Activated CD4-positive, alpha-beta memory T cell treated with anti-CD3 and anti-CD28 coated beads for 36 hours (primary cell): ENCODE data around the gene HIPK1. TPM values are rescaled to one million over a fixed set of nuclear protein-coding genes. Genes with fewer than 3 reads are reported as not detected.

Experiments
- CTCF ChIA-PET: fragments of 350-600 bp; sonication (Branson Sonifier 250); formaldehyde crosslinking; loops from one replicate; lab custom pipeline; 2021; ENCODE audit warnings: antibody characterized with exemption, inconsistent platforms; lab: Charles Lee
- POLR2A ChIA-PET: fragments of 350-600 bp; sonication (Branson Sonifier 250); formaldehyde crosslinking; loops from one replicate; lab custom pipeline; 2021; ENCODE audit warnings: antibody characterized with exemption; lab: Charles Lee
- DNase-seq: peaks from one replicate; pipeline ENCODE4 v3.0.0-alpha.2; 2020
- H3K27ac Mint-ChIP-seq: one replicate; pipeline ENCODE4 v1.8.0; 2021; ENCODE audit warnings: mixed read lengths
- H3K27me3 Mint-ChIP-seq: one replicate; pipeline ENCODE4 v1.8.0; 2021; ENCODE audit warnings: mixed read lengths
- H3K36me3 Mint-ChIP-seq: one replicate; pipeline ENCODE4 v1.8.0; 2021; ENCODE audit warnings: mixed read lengths
- H3K4me1 Mint-ChIP-seq: one replicate; pipeline ENCODE4 v1.8.0; 2021; ENCODE audit warnings: low read depth, mixed read lengths
- H3K4me3 Mint-ChIP-seq: one replicate; pipeline ENCODE4 v1.8.0; 2021; ENCODE audit warnings: mild to moderate bottlenecking, mixed read lengths
- H3K9me3 Mint-ChIP-seq: one replicate; pipeline ENCODE4 v1.8.0; 2021; ENCODE audit warnings: mixed read lengths
- intact Hi-C: fragments of 100-400 bp; cut with micrococcal nuclease; formaldehyde crosslinking; loops from one replicate; pipeline ENCODE4 v1.15.1; 2023
- total RNA-seq, 2 experiments: library from RNA; stranded (reverse); gene quantifications; one replicate each; pipeline ENCODE4 v1.2.3, GENCODE V29; 2021

Gene HIPK1
- total RNA-seq, 2 experiments from 2014 or later: 55.3 to 55.7 TPM

DNA sequence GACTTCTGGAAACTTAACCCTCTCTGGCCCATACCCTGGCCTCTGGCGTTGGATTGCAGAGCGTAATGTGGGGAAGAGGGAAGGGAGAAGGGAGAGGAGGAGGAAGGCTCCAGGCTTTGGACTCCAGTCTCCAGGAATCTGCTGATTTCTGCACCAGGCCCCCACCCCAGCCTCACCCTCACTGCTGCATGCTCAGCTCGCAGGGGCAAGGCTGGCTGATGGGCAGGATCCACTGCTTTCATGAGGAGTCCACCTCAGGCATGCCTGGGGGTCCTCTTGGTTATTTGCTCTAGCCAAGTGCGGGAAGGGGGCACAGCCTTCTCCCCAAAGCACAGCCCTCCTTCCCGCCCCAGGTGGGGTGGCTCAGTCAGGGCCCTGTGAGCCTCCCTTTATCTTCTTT lies 53.8 kb downstream of the HIPK1 start:
- Mint-ChIP-seq H3K4me1 (peaks cover 10% of the 10 kb centered on the region), H3K27me3 (no peaks in the 10 kb centered on the region), H3K27ac (no peak overlapping the region), H3K4me3 (no peak overlapping the region), H3K9me3 (no peaks in the 10 kb centered on the region), H3K36me3 (peaks cover 4% of the 10 kb centered on the region)
- CTCF ChIA-PET: interaction anchor here (2.8 kb wide), 1 partner anchor 300 kb away, joined by 11 read pairs; no protein-coding TSS in a partner anchor
- POLR2A ChIA-PET: no interaction called here
- intact Hi-C loops: no loop called here
- DNase-seq: no peak

DNA sequence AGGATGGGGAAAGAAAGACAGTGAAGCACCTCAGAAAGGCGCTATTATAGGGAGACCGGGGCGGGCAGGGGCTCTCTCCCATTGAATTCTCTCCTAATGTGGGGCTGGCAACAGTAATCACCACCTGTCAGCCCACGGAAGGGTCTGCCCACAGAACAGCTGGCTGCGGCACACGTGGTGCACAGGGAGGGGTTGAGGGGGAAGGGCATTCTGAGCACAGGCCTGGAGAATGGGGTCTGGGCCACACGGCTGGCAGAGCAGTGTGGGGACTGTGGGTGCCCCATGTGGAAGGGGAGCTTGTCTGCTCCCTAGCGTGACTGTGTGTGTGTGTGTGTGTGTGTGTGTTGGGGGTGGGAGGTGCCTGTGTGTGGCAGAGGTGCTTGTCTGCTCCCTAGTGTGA lies 54.3 kb downstream of the HIPK1 start:
- Mint-ChIP-seq H3K4me1 (peaks cover 6% of the 10 kb centered on the region), H3K36me3 (peaks cover 4% of the 10 kb centered on the region), H3K27ac (no peak overlapping the region), H3K9me3 (no peaks in the 10 kb centered on the region), H3K4me3 (no peak overlapping the region), H3K27me3 (no peaks in the 10 kb centered on the region)
- POLR2A ChIA-PET: no interaction called here
- CTCF ChIA-PET: interaction anchor here (2.8 kb wide), 1 partner anchor 299 kb away, joined by 11 read pairs; no protein-coding TSS in a partner anchor
- intact Hi-C loops: no loop called here
- DNase-seq: no peak

DNA sequence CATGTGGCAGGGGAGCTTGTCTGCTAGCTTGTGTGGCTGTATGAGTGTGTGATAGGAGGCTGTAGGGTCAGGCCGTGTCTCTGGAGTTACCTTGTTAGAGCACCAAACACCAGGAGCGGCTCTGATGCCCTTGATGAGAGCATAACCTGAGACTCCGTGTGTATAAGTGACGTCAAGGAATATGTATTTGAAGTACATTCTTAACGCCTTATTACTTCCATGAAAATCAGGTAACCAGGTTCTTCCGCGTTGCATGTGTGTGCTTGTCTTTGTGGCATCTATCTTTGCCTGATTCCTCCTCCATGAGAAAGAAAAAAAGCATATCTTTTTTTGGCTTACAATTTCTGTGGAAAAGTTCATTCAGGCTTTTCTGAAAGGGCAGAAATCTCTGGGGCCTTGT lies 54.7 kb downstream of the HIPK1 start:
- intact Hi-C loops: no loop called here
- H3K27ac Mint-ChIP-seq: no peak overlapping the region
- H3K36me3 Mint-ChIP-seq: peaks cover 4% of the 10 kb centered on the region
- H3K4me1 Mint-ChIP-seq: peaks cover 1% of the 10 kb centered on the region
- ChIA-PET CTCF (interaction anchor here (2.8 kb wide), 1 partner anchor 299 kb away, joined by 11 read pairs; no protein-coding TSS in a partner anchor), POLR2A (no interaction called here)
- no peak for DNase-seq
- H3K4me3 Mint-ChIP-seq: no peak overlapping the region
- H3K9me3 Mint-ChIP-seq: no peaks in the 10 kb centered on the region
- H3K27me3 Mint-ChIP-seq: no peaks in the 10 kb centered on the region

DNA sequence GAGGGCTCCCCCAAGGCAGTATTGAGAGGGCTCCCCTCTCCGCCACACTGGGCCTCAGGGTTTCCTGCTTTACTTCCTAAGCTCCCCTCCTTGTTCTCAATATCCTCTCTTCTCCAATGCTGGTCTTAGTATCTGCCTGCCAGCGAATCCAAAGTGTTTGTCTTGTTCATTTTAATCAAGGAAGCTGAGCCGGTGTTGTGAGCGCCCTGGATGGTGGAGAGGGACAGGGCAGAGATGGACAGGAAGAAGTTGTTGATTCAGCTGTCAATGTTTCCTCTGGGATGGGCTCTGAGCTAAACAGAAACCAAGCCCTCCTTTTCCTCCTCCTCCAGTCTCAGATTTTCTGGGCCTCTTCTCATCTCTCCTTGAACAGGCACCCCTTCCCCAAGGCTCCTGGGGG lies 55.6 kb downstream of the HIPK1 start:
- no peaks in the 10 kb centered on the region for H3K9me3 Mint-ChIP-seq
- no peak for DNase-seq
- POLR2A ChIA-PET: no interaction called here
- no peak overlapping the region for H3K27ac Mint-ChIP-seq
- H3K27me3 Mint-ChIP-seq: no peaks in the 10 kb centered on the region
- H3K4me1 Mint-ChIP-seq: no peaks in the 10 kb centered on the region
- CTCF ChIA-PET: interaction anchor here (2.8 kb wide), 1 partner anchor 298 kb away, joined by 11 read pairs; no protein-coding TSS in a partner anchor
- H3K4me3 Mint-ChIP-seq: no peak overlapping the region
- peaks cover 4% of the 10 kb centered on the region for H3K36me3 Mint-ChIP-seq
- intact Hi-C loops: no loop called here

DNA sequence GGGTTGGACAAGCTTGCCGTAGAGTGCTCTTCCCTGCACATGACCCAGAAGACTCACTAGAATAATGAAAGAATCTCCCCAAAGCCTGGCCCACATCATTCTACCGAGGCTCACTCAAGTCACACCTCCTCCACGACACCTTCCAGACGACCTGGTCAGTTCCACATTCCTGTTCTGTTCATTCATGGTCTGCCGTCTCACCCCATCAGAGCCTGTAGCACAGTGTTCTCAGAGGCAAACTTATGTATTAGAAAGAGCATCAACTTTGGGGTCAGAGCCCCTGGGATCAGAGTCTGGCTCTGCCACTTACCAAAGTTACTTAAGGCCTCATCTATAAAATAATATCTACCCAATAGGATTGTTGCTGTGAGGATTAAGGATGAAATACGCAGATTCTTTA lies 57.7 kb downstream of the HIPK1 start:
- Mint-ChIP-seq H3K4me1 (no peaks in the 10 kb centered on the region), H3K9me3 (no peaks in the 10 kb centered on the region), H3K36me3 (no peaks in the 10 kb centered on the region), H3K27ac (no peak overlapping the region), H3K4me3 (no peak overlapping the region), H3K27me3 (no peaks in the 10 kb centered on the region)
- intact Hi-C loops: no loop called here
- no peak for DNase-seq
- CTCF ChIA-PET: interaction anchor here (0.8 kb wide), 1 partner anchor 14 kb away, joined by 3 read pairs; no protein-coding TSS in a partner anchor
- POLR2A ChIA-PET: no interaction called here

DNA sequence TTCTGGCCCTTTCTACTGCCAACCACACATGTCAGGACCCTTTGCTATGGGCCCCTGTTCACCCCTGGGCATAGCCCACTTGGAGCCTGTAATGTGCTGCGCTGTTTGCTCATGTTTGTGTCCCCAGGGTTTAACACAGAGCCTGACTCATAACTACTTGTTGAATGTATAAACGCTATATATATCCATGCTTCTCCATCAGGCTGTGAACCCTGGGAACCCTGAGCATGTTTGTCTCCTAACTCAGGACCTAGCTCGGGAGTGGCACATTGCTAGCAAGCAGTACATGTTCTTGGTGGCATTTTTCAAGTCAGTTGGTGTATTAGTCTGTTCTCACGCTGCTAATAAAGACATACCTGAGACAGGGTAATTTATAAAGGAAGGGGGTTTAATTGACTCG lies 58.1 kb downstream of the HIPK1 start:
- Mint-ChIP-seq H3K27me3 (no peaks in the 10 kb centered on the region), H3K9me3 (no peaks in the 10 kb centered on the region), H3K27ac (no peak overlapping the region), H3K36me3 (no peaks in the 10 kb centered on the region), H3K4me3 (no peak overlapping the region), H3K4me1 (no peaks in the 10 kb centered on the region)
- DNase-seq: no peak
- ChIA-PET POLR2A (no interaction called here), CTCF (no interaction called here)
- intact Hi-C loops: no loop called here

DNA sequence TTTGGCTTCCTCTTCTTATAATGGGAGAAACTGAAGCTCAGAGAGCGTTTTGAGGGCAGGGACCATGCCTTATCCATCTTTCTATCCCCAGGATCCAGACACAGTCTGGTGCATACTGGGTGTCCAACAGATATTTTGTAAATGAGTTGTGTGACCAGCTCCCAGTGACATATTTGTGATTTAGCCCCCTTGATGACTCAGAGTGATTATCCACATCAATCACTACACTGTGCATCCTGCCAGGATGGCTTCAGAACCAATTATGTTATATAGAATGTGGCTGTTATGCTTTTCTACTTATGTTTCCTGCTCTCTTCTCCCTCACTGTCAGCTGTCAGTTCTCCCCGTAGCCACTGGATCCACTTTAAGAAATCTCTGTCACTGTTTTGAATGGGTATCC lies 61.4 kb downstream of the HIPK1 start:
- Mint-ChIP-seq H3K4me1 (no peaks in the 10 kb centered on the region), H3K27ac (no peak overlapping the region)
- DNase-seq: no peak

DNA sequence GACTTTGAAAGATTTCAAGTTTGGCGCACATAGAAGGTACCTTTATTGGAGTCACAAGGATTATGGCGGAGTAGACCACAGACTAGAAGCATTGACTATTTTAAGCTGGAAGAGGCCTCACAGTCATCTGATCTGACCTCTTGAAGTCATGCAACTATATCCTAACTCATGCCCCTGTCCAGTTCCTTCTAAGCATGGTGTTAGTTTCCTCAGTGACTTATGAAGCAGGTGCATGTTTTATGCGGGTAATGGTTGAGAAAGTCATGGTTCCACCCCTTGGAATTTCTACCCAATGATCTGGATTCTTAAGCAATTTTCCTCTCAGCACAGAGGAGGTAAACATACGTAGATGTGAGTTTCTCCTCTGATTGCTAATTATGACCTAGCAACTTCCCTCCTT lies 61.8 kb downstream of the HIPK1 start:
- Mint-ChIP-seq H3K4me3 (no peak overlapping the region), H3K4me1 (no peaks in the 10 kb centered on the region), H3K36me3 (peaks cover 8% of the 10 kb centered on the region), H3K27ac (no peak overlapping the region), H3K9me3 (peaks cover 17% of the 10 kb centered on the region), H3K27me3 (peaks cover 4% of the 10 kb centered on the region)
- CTCF ChIA-PET: no interaction called here
- intact Hi-C loops: no loop called here
- DNase-seq: no peak
- POLR2A ChIA-PET: no interaction called here

More for the DNA sequence above, 61.4 kb downstream of the HIPK1 start:
- Mint-ChIP-seq H3K36me3 (peaks cover 7% of the 10 kb centered on the region), H3K4me3 (no peak overlapping the region), H3K27me3 (peaks cover 3% of the 10 kb centered on the region), H3K9me3 (peaks cover 15% of the 10 kb centered on the region)
- intact Hi-C loops: no loop called here
- CTCF ChIA-PET: interaction anchor here (1.8 kb wide), 1 partner anchor 292 kb away, joined by 5 read pairs; no protein-coding TSS in a partner anchor
- POLR2A ChIA-PET: no interaction called here

DNA sequence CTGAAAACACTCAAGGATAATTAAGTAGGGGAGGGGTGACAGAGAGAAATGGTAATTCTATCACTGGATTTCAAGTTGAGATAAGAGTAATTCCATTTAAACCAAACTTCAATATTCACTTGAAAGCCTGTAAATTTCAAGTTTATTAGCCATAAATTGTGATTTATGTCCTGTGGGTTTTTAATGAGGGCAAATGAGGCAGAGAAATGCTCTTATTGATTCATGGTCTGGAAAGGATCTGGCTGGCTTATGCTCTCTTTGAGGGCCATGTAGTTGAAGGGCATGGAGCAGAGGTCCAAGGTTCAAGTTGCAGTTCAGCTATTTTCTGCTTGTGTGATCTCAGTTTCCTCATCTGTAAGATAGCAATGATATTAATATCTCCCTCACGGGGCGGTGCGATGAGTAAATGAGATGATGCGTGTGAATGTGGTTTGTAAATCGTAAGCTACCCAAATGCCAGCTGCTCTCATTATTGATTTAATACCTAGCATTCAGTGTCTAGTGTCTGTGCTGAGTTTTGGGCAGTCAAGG lies 62.4 kb downstream of the HIPK1 start:
- DNase-seq: no peak
- no peak overlapping the region for H3K4me3 Mint-ChIP-seq
- peaks cover 4% of the 10 kb centered on the region for H3K27me3 Mint-ChIP-seq
- H3K36me3 Mint-ChIP-seq: peaks cover 8% of the 10 kb centered on the region
- no peak overlapping the region for H3K27ac Mint-ChIP-seq
- intact Hi-C loops: no loop called here
- H3K9me3 Mint-ChIP-seq: peaks cover 19% of the 10 kb centered on the region
- ChIA-PET POLR2A (no interaction called here), CTCF (no interaction called here)
- no peaks in the 10 kb centered on the region for H3K4me1 Mint-ChIP-seq

DNA sequence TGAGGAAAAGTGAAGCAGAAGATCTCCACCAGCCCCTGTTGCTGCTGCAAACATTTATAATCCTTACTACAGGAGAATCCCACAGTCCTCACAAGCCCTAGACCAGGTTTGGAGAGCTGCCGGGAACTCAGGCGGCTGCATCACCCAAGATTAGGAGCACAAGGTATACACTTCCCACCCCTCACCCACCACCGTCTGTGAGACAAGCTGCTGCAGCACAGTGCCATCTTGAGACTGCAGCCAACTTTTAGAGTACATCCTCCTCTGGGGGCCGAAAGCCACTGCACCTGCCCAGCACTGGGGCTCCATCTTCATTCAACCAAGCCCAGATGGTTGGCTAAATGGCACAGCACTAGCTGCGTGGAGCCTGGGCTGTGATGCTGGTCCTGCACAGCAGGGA lies 63.9 kb downstream of the HIPK1 start:
- ChIA-PET CTCF (interaction anchor here (0.8 to 1.1 kb wide), 3 partner anchors 14 to 1480 kb away, joined by 3 to 5 read pairs (median 3); partner anchors contain the start of gene OLFML3), POLR2A (no interaction called here)
- Mint-ChIP-seq H3K27ac (no peak overlapping the region), H3K27me3 (peaks cover 4% of the 10 kb centered on the region), H3K4me3 (no peak overlapping the region), H3K36me3 (peaks cover 8% of the 10 kb centered on the region), H3K4me1 (no peaks in the 10 kb centered on the region), H3K9me3 (peaks cover 19% of the 10 kb centered on the region)
- intact Hi-C loops: no loop called here
- DNase-seq: no peak

DNA sequence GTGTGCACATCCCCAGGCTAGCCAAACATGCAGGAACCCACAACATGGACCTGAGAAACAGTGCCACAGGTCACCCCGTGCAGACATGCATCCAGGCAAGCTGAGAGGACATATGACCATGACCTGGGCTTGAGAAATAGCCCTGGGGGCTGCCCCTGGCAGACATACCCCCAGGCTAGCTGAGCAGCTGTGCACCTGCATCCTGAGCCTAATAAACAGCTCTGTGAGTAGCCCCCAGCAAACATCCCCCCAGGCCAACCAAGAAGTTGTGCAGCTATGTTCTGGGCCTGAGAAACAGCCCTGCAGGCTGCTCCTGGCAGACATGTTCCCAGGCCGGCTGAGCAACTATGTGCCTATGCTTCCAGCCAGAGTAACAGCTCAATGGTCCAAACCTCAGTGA lies 64.6 kb downstream of the HIPK1 start:
- no peak for DNase-seq
- ChIA-PET POLR2A (no interaction called here), CTCF (interaction anchor here (0.9 to 1.1 kb wide), 2 partner anchors 15 to 289 kb away, joined by 3 to 5 read pairs; partner anchors contain the start of gene OLFML3)
- intact Hi-C loops: no loop called here
- H3K27me3 Mint-ChIP-seq: peaks cover 4% of the 10 kb centered on the region
- peaks cover 8% of the 10 kb centered on the region for H3K36me3 Mint-ChIP-seq
- peaks cover 19% of the 10 kb centered on the region for H3K9me3 Mint-ChIP-seq
- H3K4me3 Mint-ChIP-seq: no peak overlapping the region
- H3K27ac Mint-ChIP-seq: no peak overlapping the region
- H3K4me1 Mint-ChIP-seq: peaks cover 2% of the 10 kb centered on the region

DNA sequence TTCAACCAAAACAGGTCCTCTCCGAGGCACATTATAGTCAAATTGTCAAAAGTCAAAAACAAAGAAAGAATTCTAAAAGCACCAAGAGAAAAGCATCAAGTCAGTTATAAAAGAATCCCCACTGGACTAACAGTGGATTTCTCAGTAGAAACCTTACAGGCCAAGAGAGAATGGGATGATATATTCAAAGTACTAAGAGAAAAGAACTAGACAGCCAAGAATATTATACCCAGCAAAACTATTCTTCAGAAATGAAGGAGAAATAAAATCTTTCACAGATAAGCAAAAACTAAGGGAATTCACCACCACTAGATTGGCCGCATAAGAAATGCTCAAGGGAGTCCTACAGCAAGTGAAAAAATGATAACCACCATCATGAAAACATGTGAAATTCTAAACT lies 66.3 kb downstream of the HIPK1 start:
- DNase-seq: no peak
- Mint-ChIP-seq H3K27me3 (peaks cover 4% of the 10 kb centered on the region), H3K9me3 (peaks cover 19% of the 10 kb centered on the region), H3K36me3 (peaks cover 8% of the 10 kb centered on the region), H3K4me3 (no peak overlapping the region), H3K4me1 (peaks cover 2% of the 10 kb centered on the region), H3K27ac (no peak overlapping the region)
- intact Hi-C loops: no loop called here
- POLR2A ChIA-PET: no interaction called here
- CTCF ChIA-PET: no interaction called here

DNA sequence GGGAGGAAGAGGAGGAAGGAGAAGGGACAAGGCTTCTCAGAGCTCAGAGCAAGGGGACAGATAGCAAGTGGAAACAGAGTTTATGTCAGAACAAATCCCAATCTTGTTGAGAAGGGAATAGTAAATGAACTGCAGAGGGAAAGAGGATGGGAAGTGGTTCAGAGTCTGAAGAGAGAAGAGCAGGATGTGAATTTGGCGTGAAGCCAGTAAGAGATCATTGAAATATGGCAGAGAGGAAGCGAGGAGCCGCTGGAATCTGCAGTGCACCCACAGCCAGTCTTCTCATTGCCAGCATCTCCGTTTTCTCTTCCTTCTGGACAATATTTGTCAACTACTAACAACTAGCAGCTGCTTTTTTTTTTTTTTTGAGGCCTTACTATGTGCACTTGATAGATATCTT lies 69.2 kb downstream of the HIPK1 start:
- ChIA-PET CTCF (no interaction called here), POLR2A (no interaction called here)
- Mint-ChIP-seq H3K9me3 (peaks cover 19% of the 10 kb centered on the region), H3K27ac (no peak overlapping the region), H3K36me3 (peaks cover 8% of the 10 kb centered on the region), H3K4me3 (no peak overlapping the region), H3K27me3 (peaks cover 7% of the 10 kb centered on the region), H3K4me1 (peaks cover 2% of the 10 kb centered on the region)
- DNase-seq: no peak
- intact Hi-C loops: no loop called here
